GM12872 (cell line): ENCODE measurements around the gene NEURL2.

Experiments
- TF ChIP-seq, protein P1 (sequence below): IDR thresholded peaks from 3 replicates; pipeline ENCODE4 v1.5.1; 2011; ENCODE audit warnings: low read depth, mild to moderate bottlenecking, low read length, moderate library complexity; ENCODE audit not compliant: insufficient read depth

The NEURL2 gene

DNA sequence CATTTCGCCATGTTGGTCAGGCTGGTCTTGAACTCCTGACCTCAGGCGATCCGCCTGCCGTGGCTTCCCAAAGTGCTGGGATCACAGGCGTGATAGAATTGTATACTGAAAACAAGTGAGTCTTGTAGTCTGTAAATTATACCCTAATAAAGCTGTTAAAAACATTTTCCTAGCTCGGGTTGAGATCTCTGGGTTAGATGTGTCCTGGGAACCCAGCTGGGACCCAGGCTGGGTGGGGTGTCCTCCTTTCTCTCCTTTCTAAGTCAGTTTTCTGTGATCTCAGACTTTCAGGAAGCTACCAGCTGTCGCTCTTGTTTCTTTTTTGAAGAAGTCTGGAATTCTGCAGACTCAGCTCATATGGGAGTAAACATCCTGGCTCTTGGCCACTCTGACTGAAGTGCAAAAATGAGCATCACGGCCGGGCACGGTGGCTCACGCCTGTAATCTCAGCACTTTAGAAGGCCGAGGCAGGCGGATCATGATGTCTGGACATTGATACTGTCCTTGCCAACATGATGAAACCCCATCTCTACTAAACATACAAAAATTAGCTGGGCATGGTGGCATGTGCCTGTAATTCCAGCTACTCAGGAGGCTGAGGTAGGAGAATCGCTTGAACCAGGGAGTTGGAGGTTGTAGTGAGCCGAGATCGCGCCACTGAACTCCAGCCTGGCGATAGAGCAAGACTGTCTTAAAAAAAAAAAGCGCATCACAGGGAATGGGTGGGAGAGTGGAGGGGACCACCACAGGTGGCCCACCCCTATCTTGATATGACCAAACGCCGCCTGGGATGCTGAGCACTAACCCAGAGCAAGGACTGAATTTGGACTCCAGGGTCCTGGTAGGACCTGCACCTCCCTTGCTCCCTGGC is 33.6 kb upstream of the NEURL2 start:
- TF ChIP-seq, protein P1, sequence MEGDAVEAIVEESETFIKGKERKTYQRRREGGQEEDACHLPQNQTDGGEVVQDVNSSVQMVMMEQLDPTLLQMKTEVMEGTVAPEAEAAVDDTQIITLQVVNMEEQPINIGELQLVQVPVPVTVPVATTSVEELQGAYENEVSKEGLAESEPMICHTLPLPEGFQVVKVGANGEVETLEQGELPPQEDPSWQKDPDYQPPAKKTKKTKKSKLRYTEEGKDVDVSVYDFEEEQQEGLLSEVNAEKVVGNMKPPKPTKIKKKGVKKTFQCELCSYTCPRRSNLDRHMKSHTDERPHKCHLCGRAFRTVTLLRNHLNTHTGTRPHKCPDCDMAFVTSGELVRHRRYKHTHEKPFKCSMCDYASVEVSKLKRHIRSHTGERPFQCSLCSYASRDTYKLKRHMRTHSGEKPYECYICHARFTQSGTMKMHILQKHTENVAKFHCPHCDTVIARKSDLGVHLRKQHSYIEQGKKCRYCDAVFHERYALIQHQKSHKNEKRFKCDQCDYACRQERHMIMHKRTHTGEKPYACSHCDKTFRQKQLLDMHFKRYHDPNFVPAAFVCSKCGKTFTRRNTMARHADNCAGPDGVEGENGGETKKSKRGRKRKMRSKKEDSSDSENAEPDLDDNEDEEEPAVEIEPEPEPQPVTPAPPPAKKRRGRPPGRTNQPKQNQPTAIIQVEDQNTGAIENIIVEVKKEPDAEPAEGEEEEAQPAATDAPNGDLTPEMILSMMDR, result no peak

DNA sequence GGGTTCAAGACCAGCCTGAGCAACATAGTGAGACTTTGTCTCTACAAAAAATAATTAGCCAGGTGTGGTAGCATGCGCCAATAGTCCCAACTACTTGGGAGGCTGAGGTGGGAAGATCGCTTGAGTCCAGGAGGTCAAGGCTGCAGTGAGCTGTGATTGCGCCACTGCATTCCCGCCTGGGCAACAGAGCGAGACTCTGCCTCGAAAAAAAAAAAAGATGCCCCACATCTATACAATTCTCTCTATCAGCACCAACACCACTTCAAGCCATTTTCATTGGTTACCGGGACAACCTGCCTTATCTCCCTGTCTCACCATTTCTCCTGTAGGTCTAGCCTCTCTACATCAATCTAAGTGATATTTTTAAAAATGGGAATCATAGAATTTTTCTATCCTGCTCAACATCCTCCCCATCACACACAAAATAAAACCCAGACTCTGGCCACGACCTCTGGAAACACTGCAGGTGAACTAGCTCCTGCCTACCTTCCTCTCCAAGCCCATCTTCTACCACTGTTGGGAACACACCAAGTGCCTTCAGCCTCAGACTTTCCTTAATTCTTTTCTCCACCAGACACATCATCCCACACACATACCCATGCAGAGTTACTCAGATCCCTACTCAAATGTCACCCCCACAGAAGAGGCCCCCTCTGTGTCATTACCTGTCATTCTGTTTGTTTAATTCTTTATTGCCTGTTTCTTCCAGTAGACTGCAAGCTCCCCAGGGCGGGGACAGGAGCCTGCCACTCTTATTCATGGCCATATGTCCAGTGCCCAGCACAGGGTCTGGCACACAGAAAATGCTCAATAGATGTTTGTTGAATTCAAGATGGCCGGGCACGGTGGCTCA is 30.6 kb upstream of the NEURL2 start:
- TF ChIP-seq, protein P1, result no peak

DNA sequence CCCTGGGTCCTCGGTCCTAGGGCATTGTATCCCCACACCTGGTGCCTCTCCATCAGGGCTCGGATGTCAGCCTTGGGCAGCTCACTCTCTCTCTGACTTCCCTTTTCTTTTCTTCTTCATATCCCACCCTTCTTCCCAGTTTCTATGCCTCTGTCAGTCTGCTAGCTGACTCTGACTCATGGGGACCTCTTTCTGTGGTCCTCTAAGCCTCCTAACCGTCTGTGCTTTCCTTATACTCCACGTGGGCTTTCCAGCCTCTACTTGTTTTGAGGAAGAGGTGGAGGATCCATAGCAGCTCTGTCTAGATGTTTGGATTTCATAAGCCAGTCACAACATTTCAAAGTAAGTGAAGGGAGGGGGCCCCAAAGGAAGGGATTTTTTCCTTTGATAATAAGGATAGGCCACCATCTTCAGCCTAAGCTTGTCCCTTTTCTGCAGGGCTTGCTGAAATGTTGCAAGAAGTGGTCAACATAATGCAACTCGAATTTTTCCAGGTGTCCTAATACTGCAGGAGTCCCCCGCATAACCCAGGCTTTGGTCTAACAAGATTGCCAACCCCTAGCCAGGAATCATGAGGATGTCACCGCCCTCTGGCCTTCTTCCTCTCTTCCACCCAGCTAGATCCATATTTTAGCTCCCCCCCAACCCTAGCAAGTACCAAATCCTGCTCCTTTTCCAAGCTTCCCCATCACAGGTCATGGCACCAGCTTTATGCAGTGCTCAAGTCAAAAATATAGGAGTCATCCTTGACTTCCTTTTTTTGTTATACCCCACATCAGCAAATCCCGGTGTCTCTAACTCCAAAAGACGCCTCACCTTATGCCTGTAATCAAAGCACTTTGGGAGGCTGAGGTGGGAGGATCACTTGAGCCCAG is 29.7 kb upstream of the NEURL2 start:
- TF ChIP-seq, protein P1, result no peak

DNA sequence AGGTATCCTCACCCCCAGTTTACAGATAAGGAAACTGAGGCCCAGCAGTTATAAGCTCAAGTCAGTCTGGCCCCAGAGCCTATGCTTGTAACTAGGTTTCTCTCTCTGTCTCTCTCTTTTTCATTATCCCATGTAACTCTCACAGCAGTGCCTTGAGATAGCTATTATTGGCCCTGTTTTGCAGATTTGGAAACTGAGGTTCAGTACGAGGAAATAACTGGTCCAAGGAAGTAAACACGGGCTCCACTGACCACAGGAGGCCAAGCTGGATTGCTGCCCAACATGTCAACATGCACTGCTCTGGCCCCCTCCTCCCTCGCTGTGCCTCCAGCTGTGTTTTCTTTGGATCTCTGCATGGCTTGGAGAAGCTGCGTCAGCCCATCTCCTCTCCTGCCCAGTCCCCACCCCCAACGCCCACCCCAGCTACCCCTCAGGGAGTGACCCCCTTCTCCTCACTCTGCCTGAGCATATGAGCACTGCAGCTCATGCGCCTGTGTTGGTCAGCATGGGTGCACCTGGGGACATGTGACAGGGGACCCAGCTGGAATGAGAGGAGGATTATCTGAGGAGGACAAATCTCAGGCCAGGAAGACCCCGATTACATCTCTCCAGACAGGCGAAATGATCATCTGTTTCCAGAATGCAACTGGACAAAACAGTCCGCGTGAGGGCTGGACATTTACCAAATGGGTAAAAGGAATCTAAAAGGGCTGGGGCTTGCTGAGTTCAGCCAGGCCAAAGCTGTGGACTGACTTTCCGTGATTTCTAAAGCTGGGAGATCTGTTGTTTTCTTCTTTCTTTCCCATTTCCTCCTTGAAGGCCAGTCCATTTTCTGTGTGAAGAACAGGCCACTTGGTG is 28.8 kb upstream of the NEURL2 start:
- TF ChIP-seq, protein P1, result no peak

DNA sequence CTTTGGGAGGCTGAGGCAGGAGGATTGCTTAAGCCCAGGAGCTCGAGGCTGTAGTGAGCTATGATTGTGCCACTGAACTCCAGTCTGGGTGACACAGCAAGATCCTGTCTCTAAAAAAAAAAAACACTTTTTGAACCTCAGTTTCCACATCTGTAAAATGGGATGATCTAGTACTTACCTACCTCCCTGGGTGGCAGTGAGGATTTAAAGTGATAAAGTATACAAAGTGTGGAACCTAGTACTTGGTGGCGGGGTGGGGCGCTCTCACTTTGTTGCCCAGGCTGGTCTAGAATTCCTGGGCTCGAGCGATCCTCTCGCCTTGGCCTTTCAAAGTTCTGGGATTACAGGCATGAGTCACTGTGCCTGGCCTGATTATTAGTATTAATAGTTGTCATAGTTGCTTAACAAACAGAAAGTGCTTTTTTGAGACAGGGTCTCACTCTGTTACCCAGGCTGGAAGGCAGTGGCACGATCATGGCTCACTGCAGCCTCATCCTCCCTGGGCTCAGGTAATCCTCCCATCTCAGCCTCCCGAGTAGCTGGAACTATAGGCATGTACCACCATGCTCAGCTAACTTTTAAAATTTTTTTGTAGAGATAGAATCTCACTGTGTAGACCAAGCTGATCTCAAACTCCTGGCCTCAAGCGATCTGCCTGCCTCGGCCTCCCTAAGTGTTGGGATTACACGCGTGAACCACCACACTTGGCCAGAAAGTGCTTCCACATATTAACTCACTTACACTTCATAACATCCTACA is 27.9 kb upstream of the NEURL2 start:
- TF ChIP-seq, protein P1, result no peak

DNA sequence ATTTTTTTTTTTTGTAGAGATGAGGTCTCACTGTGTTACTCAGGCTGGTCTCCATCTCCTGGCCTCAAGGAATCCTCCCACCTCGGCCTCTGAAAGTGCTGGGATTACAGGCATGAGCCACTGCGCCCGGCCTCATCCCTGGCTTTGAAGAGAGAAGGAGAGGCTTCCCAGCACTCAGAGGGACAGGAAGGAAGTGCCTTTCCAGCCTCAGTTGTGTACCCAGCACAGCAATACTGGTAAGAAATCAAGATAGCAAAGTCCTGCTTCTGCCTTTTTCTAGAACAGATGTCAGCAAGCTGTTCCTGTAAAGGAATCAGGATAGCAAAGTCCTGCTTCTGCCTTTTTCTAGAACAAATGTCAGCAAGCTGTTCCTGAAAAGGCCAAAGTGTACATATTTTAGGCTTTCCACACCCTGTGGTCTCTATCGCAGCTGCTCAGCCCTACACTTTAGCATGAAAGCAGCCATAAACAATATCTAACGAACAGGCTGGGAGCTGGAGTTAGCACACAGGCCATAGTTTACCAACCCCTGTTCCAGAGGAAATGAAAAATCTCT is 27.3 kb upstream of the NEURL2 start:
- TF ChIP-seq, protein P1, result no peak
